Smooth muscle cell (in vitro differentiated cells): ENCODE measurements around the gene HIGD1A. TPM values are rescaled to one million over a fixed set of nuclear protein-coding genes. Genes with fewer than 3 reads are reported as not detected.

Experiments
- DNase-seq: peaks from one replicate; lab custom pipeline; 2025; ENCODE audit not compliant: unreplicated experiment; lab: John Stamatoyannopoulos, UW
- H2AFZ ChIP-seq: fragments of 200-600 bp; sonication (generic); 2 replicates; pipeline ENCODE4 v1.6.0; 2016; ENCODE audit warnings: antibody characterized with exemption, low read depth, mild to moderate bottlenecking
- H3F3A ChIP-seq: fragments of 200-600 bp; sonication (generic); 2 replicates; pipeline ENCODE4 v1.6.0; 2017; ENCODE audit warnings: antibody characterized with exemption, low read depth
- H3K27ac ChIP-seq: fragments of 200-600 bp; sonication (generic); 2 replicates; pipeline ENCODE4 v1.5.1; 2016; ENCODE audit warnings: low read depth, mild to moderate bottlenecking
- H3K27me3 ChIP-seq: fragments of 200-600 bp; sonication (generic); 2 replicates; pipeline ENCODE4 v1.6.1; 2016; ENCODE audit warnings: low read depth, mild to moderate bottlenecking
- H3K36me3 ChIP-seq: fragments of 200-600 bp; sonication (generic); 2 replicates; pipeline ENCODE4 v1.5.1; 2016; ENCODE audit warnings: low read depth
- H3K4me1 ChIP-seq: fragments of 200-600 bp; sonication (generic); 2 replicates; pipeline ENCODE4 v1.5.1; 2016; ENCODE audit warnings: low read depth
- H3K4me2 ChIP-seq: fragments of 200-600 bp; sonication (generic); 2 replicates; pipeline ENCODE4 v1.6.0; 2016; ENCODE audit warnings: mild to moderate bottlenecking
- H3K4me3 ChIP-seq: fragments of 200-600 bp; sonication (generic); 2 replicates; pipeline ENCODE4 v1.5.1; 2016; ENCODE audit warnings: mild to moderate bottlenecking
- H3K79me2 ChIP-seq: fragments of 200-600 bp; sonication (generic); 2 replicates; pipeline ENCODE4 v1.6.0; 2016; ENCODE audit warnings: low read depth, mild to moderate bottlenecking
- H3K9ac ChIP-seq: fragments of 200-600 bp; sonication (generic); 2 replicates; pipeline ENCODE4 v1.6.0; 2016; ENCODE audit warnings: low read depth
- H3K9me3 ChIP-seq: fragments of 200-600 bp; sonication (generic); replicated peaks from 2 replicates; pipeline ENCODE4 v1.5.1; 2016; ENCODE audit warnings: low read depth
- H4K20me1 ChIP-seq: fragments of 200-600 bp; sonication (generic); 2 replicates; pipeline ENCODE4 v1.6.0; 2016; ENCODE audit warnings: low read depth
- WGBS: methylation state at CpG from one replicate; pipeline ENCODE4 v1.1.7; 2016; ENCODE audit warnings: low lambda C conversion rate; 5-methylcytosine and 5-hydroxymethylcytosine counted together
- polyA plus RNA-seq: library from polyadenylated mRNA; unstranded; fragments of >200 nt; fragmentation: Nextera tagmentation; extraction: Ambion mirVana; gene quantifications from 2 replicates; pipeline ENCODE4 v1.2.1, GENCODE V29; 2016
- total RNA-seq: library from RNA; depleted of rRNA; stranded (reverse); fragments of >200 nt; gene quantifications from 2 replicates; pipeline ENCODE4 v1.2.3, GENCODE V29; 2014
- TF ChIP-seq, protein P1 (sequence below): fragments of 200-600 bp; sonication (generic); IDR thresholded peaks from 2 replicates; pipeline ENCODE4 v1.5.1; 2017; ENCODE audit warnings: borderline replicate concordance, mild to moderate bottlenecking, antibody characterized with exemption; ENCODE audit not compliant: insufficient read depth, poor library complexity, severe bottlenecking

Gene HIGD1A
- total and polyA plus RNA-seq, 2 experiments from 2014 or later, result 159 to 339 TPM

GRCh38 chr3:42780892-42781700 is 23.2 kb downstream of the HIGD1A start:
- 70% methylated on average over 11 of the region's 11 CpGs for WGBS
- H3K36me3 ChIP-seq, result peaks cover 10% of the 10 kb centered on the region

GRCh38 chr3:42780398-42780797 is 23.9 kb downstream of the HIGD1A start:
- Histone ChIP-seq H3K4me3 (no peak overlapping the region), H2AFZ (no peak overlapping the region), H3K36me3 (peaks cover 4% of the 10 kb centered on the region), H3K27ac (no peak overlapping the region), H3K9ac (no peak overlapping the region), H3K4me2 (no peak overlapping the region), H3K9me3 (no peaks in the 10 kb centered on the region), H3K27me3 (no peaks in the 10 kb centered on the region), H3K79me2 (no peaks in the 10 kb centered on the region), H3F3A (no peaks in the 10 kb centered on the region), H4K20me1 (peaks cover 14% of the 10 kb centered on the region), H3K4me1 (no peaks in the 10 kb centered on the region)
- WGBS, result 84% methylated on average over 3 of the region's 3 CpGs
- no peak for DNase-seq
- TF ChIP-seq, protein P1, sequence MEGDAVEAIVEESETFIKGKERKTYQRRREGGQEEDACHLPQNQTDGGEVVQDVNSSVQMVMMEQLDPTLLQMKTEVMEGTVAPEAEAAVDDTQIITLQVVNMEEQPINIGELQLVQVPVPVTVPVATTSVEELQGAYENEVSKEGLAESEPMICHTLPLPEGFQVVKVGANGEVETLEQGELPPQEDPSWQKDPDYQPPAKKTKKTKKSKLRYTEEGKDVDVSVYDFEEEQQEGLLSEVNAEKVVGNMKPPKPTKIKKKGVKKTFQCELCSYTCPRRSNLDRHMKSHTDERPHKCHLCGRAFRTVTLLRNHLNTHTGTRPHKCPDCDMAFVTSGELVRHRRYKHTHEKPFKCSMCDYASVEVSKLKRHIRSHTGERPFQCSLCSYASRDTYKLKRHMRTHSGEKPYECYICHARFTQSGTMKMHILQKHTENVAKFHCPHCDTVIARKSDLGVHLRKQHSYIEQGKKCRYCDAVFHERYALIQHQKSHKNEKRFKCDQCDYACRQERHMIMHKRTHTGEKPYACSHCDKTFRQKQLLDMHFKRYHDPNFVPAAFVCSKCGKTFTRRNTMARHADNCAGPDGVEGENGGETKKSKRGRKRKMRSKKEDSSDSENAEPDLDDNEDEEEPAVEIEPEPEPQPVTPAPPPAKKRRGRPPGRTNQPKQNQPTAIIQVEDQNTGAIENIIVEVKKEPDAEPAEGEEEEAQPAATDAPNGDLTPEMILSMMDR, result no peak

More at GRCh38 chr3:42780892-42781700, 23.2 kb downstream of the HIGD1A start:
- Histone ChIP-seq H2AFZ (no peak overlapping the region), H3K4me3 (no peak overlapping the region), H3K4me2 (no peak overlapping the region), H3K27me3 (no peaks in the 10 kb centered on the region), H3K79me2 (peaks cover 4% of the 10 kb centered on the region), H3F3A (no peaks in the 10 kb centered on the region), H4K20me1 (peaks cover 14% of the 10 kb centered on the region), H3K9me3 (no peaks in the 10 kb centered on the region), H3K9ac (no peak overlapping the region), H3K4me1 (no peaks in the 10 kb centered on the region), H3K27ac (no peak overlapping the region)
- TF ChIP-seq, protein P1, result peak; percentile 77
- no peak for DNase-seq

DNA sequence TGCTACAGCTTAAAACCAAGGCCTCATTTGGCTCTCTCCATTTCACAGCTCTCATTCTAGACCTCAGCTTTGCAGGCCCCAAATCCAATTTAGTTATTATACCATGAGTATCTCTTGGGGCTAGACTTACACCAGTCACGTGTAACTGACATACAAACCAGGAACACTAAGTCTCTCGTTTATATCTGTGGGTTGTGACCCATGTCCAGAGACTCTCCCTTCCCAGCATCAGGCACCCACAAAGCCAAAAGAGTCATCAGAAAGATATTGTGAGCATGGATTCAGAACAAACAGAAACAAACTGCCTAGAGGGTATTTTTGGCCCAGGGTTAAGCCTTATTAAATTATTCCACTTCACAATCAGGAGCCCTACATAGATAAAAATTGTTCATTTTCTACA is 25.6 kb downstream of the HIGD1A start:
- H3K27me3 ChIP-seq, result no peaks in the 10 kb centered on the region
- WGBS, result 36% methylated on average over 2 of the region's 2 CpGs
- no peak overlapping the region for H3K4me3 ChIP-seq
- DNase-seq, result no peak
- H3K27ac ChIP-seq, result peak overlapping the region; percentile 41
- H3K9me3 ChIP-seq, result no peaks in the 10 kb centered on the region
- TF ChIP-seq, protein P1, result no peak
- H2AFZ ChIP-seq, result no peak overlapping the region
- no peaks in the 10 kb centered on the region for H3K36me3 ChIP-seq
- no peak overlapping the region for H3K4me2 ChIP-seq
- H3F3A ChIP-seq, result no peaks in the 10 kb centered on the region
- H4K20me1 ChIP-seq, result peaks cover 11% of the 10 kb centered on the region
- H3K79me2 ChIP-seq, result no peaks in the 10 kb centered on the region
- no peaks in the 10 kb centered on the region for H3K4me1 ChIP-seq
- no peak overlapping the region for H3K9ac ChIP-seq

- Histone ChIP-seq H2AFZ (peak overlapping the region; percentile 82), H3K4me2 (peak overlapping the region; percentile 92), H3K27me3 (no peaks in the 10 kb centered on the region), H3K4me1 (no peaks in the 10 kb centered on the region), H4K20me1 (no peaks in the 10 kb centered on the region), H3K27ac (peak overlapping the region; percentile 23), H3K9ac (peak overlapping the region; percentile 47), H3K79me2 (no peaks in the 10 kb centered on the region), H3K9me3 (no peaks in the 10 kb centered on the region), H3K4me3 (peak overlapping the region; percentile 61), H3F3A (no peaks in the 10 kb centered on the region), H3K36me3 (no peaks in the 10 kb centered on the region)
- TF ChIP-seq, protein P1, result no peak
- DNase-seq, result no peak
- 16% methylated on average over 6 of the region's 6 CpGs for whole genome bisulfite sequencing
These were observed 30.9 kb downstream of the HIGD1A start for GRCh38 chr3:42773409-42773751.
